GM12875 (cell line): Measurements from ENCODE around the gene KRT3.

Source experiments
- H3K4me3 ChIP-seq: one replicate; pipeline ENCODE4 v1.5.1; 2011; ENCODE audit warnings: low read depth, low read length, control low read depth
- CTCF ChIP-seq: IDR thresholded peaks from 2 replicates; pipeline ENCODE4 v1.5.1; 2011; ENCODE audit warnings: low read depth, mild to moderate bottlenecking, control low read depth, inconsistent platforms, low read length, moderate library complexity, borderline replicate concordance; ENCODE audit not compliant: insufficient read depth

KRT3 gene

GRCh38 chr12:52832451-52832850, 36.5 kb upstream of the KRT3 start:
- TF ChIP-seq CTCF = no peak
- no peak overlapping the region for H3K4me3 ChIP-seq

GRCh38 chr12:52831251-52831650, 35.3 kb upstream of the KRT3 start:
- no peak for TF ChIP-seq CTCF
- no peak overlapping the region for H3K4me3 ChIP-seq

GRCh38 chr12:52829986-52830770, 34.3 kb upstream of the KRT3 start:
- no peak overlapping the region for H3K4me3 ChIP-seq
- no peak for TF ChIP-seq CTCF

- H3K4me3 ChIP-seq = no peak overlapping the region
- no peak for TF ChIP-seq CTCF
Measured at GRCh38 chr12:52828591-52829021, 32.7 kb upstream of the KRT3 start.

GRCh38 chr12:52828156-52828555, 32.2 kb upstream of the KRT3 start:
- H3K4me3 ChIP-seq = no peak overlapping the region
- TF ChIP-seq CTCF = no peak

- TF ChIP-seq CTCF = no peak
- no peak overlapping the region for H3K4me3 ChIP-seq
Measured at GRCh38 chr12:52827499-52828090, 31.7 kb upstream of the KRT3 start.
